Muscle of back (tissue), 11 donors: ENCODE results near the gene NGEF. TPM values are rescaled to one million over a fixed set of nuclear protein-coding genes. Genes with fewer than 3 reads are reported as not detected.

Source experiments
- DNase-seq, 3 donors: peaks; one replicate each; pipeline versions ENCODE4 v3.0.0 to v3.0.0-alpha.2; 2013
- polyA plus RNA-seq, 10 donors: library from polyadenylated mRNA; unstranded; fragments of 120-200 nt; gene quantifications; one replicate each; pipeline ENCODE4 v1.2.1, GENCODE V29; 2013; ENCODE audit not compliant: insufficient read length in 10 of 10

NGEF gene
- polyA plus RNA-seq, 10 donors, result 1.2 to 5.1 (median 2.0) TPM

DNA sequence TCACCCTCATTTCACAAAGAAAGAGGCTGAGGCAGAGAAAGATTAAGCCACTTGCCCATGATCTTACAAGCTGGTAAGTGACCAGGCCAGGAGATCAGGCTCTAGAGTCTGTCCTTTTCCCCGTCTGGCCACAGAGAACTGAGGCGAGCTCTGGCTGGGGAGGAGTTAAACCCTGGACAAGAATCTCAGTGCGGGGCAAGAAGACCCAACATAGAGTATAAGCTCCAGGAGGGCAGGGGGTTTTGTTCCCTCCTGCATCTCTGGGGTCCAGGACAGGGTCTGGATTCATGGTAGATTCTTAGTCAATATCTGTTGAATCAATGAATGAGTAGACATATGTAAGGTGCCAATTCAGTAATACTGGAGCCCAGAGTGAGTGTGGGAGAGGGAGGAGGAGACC, 34.1 kb upstream of the NGEF start:
- no peak for DNase-seq

DNA sequence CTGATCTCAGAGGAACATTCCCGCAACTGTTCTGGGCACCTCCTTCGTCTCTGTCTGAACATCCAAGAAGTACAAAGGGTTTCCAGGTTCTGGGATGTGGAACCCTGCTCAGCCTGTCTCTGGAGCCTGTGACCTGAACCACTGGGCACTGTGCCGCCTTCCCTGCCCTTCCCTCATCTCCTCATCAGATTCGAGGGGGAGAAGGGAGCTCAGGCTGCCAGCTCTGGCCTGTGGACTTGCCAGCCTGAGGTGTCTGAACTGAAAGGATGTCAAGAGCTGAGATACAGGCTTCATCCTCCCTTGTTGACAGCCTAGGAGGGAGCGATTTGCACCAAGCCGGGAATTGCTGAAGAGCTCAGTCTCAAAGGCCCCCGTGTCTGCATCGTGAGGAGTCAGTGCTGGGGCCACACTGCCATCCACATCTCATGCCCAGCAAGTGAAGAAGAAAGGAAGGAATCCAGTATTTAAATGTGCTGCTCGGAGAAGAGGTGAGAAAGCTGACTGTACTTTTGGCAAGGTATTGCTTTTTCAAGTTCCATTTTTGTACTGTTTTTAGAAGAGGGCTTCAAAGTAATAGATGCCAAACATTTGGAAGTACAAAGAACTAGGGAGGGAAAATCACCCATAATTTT, 32.0 kb upstream of the NGEF start:
- DNase-seq, result no peak

DNA sequence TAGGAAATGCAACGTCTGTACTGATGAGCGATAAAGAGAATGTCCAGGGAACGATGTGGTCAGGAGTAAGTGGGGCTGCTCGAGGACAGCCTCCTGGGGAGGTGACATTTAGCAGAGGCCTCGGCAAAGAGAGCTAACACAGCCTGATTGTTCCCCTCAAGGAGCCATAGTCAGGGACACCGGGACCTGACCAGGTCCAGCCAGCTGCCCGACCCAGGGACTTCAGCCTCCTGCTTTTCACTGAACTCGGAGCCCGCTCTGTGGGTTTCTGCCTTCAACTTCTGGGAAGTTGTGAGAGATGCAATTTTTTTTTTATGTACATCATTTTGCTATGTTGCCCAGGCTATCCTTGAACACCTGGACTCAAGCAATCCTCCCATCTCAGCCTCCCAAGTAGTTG, 29.5 kb upstream of the NGEF start:
- no peak for DNase-seq

DNA sequence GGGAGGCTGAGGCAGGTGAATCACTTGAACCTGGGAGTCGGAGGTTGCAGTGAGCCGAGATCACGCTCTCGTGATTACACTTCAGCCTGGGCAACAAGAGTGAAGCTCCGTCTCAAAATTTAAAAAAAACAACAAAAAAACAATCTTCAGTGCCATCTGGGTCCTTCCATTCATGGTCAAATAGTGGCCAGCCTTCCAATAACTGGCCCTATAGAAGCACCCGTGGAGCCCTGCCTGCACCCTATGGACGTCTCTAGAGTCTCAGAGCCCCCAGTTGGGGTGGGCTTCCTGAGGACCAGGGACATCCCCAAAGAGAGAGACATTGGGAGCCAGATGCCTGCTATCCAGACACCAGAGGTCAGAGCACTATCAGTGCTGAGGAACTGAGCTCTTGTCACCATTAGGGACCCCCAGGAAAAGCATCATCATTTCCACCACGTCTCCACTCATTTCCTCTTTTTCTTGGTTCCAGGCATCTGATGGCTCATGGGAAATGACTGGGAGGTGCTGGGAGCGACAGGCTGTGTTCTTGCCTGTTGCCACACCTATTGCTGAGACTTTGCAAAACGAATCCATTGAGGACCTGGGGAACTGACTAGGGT, 28.8 kb upstream of the NGEF start:
- no peak for DNase-seq

DNA sequence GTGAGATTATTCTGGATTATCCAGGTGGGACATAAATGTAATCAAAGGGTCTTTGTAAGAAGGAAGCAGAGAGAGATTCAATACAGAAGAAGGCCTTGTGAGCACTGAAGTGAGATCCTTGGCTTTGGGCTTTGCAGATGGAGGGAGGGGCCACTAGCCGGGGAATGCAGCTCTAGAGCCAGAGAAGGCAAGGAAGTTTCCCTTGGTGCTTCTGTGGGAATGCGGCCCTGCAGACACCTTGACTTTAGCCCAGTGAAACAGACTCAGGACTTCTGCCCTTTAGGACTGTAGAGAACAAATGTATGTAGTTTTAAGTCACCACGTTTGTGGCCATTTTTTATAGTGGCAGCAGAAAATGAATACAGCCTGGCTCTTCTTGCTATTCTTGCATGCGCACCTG, 27.5 kb upstream of the NGEF start:
- no peak for DNase-seq

DNA sequence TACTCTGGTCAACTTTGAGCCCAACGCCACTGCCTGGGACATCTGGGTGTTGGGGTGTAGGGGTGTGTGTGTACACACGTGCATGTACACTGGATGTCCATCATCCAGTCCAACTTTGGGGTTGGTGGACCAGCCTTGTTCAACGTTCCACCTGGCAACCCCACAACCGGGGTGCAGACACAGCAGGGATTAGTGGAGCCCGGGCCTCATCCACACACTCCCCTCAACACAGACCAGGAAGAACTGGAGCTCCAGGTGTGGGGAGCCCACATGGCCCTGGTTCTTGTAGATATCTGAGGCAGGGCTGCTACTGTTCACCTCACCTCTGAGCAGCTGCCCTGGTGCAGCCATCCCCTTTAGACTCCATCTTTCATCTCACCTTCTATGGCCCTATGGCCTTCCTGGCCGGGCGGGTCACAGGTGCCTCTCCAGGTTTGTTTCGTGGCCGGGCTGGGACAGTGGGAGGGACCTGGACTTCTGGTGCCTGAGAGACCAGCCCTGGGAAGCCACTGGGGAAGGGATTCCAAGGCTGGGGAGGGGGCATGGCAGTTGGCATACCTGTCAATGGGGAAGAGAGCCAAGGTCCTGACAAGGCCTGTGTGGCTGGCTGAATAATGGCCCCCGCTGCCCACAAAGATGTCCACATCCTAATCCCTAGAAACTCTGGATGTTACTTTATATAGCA, 26.9 kb upstream of the NGEF start:
- DNase-seq, result no peak

DNA sequence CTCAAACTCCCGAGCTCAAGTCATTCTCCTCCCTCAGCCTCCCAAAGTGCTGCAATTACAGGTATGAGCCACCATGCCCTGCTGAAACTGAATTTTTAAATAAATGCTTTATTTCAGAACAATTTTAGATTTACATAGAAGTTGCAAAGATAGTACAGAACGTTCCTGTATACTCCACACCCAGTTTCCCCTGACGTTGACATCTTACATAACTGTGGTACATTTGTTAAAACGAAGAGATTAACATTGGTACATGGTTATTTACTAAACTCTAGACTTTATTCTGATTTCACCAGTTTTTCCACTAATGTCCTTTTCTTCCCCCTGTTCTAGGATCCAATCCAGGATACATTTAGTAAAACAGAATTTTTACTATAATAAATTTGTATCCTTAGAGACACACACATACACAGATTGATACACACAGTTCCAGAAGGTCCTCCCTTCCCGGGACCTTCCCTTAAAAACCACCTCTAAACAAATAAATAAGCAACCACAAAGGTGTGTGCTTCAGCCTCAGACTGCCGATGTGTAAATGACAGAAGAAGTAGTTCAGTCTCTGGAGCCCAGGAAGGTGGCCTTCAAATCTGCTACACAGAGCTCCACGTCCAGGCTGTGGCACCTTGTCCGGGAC, 26.3 kb upstream of the NGEF start:
- no peak for DNase-seq

DNA sequence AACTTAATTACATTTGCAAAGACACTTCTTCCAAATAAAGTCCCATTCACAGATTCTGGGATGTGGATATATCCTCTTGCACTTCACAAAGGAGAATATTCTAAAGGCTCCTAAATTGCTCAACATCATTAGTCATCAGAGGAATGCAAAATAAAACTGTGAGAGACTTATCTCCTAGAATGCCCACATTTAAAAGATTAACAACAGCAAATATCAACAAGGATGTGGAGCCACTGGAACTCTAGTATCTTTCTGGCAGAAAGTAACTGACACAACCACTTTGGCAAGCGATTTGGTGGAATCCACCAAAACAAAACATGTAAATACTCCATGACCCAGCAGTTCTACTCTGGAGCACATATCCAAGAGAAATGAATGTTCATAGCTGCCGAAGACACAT, 24.0 kb upstream of the NGEF start:
- DNase-seq, result no peak

DNA sequence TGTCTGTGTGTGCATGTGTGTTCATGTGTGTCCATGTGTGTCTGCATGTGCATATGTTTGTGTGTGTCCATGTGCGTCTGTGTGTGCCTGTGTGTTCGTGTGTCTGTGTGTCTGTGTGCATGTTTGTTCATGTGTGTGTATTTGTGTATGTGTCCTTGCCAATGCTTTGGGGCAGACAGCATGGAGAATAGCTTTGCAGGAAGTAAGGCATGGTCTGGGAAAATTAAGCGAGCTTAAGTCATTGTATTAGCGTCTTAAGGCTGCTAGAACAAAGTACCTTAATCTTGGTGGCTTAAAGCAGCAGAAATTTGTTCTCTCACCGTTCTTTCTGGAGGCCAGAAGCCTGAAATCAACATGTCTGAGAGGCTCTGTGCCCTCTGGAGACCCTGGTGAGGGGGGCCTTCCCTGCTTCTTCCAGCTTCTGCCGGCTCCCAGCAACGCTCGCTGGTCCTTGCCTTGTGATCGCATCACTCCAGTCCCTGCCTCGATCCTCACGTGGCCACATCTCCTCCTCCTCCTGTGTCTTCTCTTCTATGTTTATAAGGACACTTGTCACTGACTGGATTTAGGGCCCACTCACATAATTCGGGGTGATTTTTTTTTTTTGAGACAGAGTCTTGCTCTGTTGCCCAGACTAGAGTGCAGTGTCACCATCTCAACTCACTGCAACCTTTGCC, 23.2 kb upstream of the NGEF start:
- no peak for DNase-seq

DNA sequence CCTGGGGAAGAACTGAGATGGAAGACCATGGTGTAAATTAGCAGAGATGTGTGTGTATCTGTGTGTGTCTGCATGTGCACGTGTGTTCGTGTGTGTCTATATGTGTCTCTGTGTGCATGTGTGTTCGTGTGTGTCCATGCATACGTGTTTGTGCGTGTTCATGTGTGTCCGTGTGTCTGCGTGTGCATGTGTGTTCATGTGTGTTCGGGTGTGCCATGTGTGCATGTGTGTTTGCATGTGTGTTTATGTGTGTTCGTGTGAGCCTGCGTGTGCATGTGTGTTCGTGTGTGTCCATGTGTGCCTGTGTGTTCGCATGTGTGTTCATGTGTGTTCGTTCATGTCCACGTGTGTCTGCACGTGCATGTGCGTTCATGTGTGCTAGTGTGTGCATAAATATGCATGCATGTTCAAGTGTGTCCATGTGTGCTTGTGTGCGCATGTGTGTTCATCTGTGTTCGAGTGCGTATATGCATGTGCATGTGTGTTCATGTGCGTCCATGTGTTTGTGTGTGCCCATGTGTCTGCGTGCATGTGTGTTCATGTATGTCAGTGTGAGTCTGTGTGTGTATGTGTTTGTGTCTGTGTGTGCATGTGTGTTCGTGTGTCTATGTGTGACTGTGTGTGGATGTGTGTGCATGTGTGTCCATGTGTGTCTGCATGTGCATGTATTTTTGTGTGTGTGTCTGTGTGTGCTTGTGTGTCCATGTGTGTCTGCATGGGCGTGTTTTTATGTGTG, 22.5 kb upstream of the NGEF start:
- no peak for DNase-seq

DNA sequence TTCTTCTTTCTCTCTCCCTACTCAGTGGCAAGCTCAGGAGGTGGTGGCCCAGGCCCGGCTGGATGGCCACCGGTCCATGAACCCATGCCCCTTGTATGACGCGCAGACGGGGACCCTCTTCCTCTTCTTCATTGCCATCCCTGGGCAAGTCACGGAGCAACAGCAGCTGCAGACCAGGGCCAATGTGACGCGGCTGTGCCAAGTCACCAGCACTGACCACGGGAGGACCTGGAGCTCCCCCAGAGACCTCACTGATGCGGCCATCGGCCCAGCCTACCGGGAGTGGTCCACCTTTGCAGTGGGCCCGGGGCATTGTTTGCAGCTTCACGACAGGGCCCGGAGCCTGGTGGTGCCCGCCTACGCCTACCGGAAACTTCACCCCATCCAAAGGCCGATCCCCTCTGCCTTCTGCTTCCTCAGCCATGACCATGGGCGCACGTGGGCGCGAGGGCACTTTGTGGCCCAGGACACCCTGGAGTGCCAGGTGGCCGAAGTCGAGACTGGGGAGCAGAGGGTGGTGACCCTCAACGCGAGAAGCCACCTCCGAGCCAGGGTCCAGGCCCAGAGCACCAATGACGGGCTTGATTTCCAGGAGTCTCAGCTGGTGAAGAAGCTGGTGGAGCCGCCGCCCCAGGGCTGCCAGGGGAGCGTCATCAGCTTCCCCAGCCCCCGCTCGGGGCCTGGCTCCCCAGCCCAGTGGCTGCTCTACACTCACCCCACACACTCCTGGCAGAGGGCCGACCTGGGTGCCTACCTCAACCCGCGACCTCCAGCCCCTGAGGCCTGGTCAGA, 21.2 kb upstream of the NGEF start:
- no peak for DNase-seq

DNA sequence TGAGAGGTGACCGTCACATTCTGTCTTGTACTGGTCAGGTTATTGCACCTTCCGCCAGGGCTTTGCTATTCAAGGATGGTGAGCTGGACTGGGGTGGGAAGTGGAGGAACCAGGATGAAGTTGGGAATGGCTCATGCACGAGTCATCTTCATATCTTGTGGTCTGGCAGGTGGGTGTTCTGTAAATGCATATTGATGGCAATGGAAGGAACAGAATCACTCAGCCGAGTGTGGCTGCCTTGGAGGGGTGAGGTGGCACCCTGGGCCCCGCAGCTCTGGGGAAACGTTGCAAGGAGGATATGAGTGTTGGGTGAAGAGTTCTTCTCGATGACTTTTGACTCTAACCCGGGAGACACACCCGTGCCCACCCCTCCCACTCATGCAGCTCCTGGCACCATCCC, 20.6 kb upstream of the NGEF start:
- no peak for DNase-seq

DNA sequence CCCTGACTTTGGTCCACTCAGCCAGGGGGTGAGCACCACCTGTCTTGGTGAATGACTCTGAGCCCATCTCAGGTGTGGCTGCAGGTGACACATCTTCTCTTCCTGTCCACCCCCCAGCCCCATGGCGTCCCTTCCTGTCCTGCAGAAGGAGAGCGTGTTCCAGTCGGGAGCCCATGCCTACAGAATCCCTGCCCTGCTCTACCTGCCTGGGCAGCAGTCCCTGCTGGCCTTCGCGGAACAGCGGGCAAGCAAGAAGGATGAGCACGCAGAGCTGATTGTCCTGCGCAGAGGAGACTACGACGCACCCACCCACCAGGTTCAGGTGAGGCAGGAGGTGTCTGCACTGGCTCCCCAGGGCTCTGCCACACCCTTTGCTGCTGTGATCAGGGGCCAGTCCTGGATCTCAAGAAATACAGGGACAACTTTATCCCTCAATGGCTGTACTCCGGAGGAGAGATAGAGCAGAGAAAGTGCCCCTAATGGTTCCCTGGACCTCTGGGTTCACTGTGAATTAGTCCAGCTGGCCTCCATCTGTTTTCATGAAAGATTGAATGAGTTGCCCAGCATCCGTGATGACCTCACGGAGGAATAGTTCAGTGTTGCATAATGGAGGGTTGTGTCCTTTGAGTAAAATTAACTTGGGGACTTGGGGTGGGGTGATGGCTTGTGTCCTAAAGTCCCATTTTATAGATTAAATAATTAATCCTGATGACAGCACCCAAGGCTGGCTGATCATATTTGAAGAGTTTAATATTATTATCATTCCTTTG, 19.7 kb upstream of the NGEF start, which contains the start of gene NEU2:
NEU2 (plus strand) TSS at position 122 of the 770 bp plus-strand sequence; CDS start at position 122, 0 bp downstream.
- DNase-seq, result no peak

DNA sequence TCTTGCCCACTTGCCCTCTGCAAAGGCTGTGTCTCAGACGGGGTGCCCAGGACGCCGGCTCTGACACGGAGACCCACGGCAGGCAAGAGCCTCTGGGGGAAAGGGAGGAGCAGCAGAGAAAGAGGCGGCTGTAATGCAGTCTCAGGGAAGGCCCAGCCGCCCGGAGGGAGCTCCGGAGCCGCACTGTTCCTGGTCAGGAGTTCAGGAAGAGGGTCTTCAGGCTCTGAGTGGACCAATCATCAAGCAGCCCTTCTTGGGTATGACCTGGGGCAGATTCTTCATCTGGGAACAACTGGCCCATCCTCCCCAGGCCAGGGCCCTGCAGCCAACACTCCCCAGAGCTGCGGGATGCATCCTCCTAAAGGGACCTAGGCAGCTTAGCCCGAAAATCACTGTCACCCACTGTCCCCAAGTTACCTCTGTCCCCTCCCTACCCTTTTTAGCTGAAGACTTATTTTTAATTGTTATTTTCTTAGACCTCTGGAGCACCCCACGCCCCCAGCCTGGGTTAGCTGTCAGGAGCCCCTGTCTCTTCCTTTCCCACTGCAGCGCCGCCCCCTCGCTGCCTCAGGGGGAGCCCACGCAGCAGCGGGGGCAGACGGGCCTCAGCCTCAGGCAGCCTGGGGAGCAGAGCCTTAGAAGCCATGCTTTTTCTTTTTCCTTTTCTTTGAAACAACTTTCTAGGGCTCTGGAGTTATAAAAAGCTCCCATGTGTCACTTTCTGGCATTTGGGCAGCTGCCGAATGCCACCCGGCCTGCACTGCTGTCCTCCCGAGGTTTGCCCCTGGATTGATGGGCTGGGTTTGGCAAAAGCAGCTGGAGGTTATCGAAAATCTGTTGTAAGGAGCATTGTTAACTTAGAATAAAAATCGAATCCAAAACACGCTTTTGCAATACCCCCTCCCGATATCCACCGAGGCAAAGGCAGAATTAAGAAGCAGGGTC, 18.8 kb upstream of the NGEF start:
- DNase-seq, result no peak

DNA sequence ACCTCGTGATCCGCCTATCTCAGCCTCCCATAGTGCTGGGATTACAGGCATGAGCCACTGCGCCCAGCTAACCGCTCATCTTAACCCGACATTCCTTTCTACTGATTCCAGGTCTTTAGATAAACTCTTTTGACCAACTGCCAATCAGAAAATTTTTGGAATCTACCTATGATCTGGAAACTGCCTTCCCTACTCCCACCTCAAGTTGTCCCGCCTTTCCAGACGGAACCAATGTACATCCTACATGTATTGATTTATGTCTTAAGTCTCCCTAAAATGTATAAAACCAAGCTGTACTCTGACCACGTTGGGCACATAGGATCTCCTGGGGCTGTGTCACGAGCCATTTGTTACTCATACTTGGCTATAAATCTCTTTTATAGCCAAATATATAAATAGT, 16.3 kb upstream of the NGEF start:
- DNase-seq, result no peak

DNA sequence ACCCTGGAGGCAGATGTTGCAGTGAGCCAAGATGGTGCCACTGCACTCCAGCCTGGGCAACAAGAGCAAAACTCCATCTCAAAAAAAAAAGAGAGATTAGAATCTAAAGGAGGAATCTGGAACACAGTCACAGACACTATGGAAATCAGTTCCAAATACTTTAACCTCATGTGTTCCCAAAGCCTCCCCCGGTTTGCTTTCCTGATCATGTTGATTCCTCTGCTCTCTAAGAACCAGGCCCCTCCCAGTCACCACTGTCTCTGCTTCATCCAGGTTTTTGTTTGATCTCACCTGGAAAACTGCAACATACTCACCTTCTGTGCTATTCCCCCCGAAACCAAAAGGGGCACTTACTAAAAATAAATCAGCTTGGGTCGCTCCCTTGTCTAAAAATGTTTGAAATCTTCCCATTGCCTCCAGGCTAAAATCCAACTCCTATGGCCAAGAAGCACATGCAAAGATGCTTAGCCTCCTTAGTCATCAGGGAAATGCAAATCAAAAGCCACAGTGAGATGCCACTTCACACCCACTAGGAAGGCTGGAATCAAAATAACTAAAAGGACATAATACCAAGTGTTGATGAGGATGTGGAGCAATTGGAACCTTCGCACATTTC, 13.2 kb upstream of the NGEF start:
- DNase-seq, result no peak

DNA sequence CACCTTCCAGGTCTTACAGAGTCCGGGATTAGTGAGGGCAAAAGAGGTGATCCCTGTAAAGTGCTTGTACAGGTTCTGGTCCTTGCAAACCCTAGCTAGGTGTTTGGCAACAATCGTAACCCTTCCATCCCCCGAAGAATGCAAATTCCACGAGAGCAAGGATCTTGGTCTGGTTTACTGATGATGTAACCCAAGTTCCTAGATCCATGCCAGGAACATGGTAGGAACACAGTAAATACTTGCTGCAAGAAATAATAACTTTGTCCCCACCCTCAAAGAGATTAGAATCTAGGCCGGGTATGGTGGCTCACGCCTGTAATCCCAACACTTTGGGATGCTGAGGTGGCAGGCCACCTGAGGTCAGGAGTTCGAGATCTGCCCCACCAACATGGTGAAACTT, 12.7 kb upstream of the NGEF start:
- no peak for DNase-seq

DNA sequence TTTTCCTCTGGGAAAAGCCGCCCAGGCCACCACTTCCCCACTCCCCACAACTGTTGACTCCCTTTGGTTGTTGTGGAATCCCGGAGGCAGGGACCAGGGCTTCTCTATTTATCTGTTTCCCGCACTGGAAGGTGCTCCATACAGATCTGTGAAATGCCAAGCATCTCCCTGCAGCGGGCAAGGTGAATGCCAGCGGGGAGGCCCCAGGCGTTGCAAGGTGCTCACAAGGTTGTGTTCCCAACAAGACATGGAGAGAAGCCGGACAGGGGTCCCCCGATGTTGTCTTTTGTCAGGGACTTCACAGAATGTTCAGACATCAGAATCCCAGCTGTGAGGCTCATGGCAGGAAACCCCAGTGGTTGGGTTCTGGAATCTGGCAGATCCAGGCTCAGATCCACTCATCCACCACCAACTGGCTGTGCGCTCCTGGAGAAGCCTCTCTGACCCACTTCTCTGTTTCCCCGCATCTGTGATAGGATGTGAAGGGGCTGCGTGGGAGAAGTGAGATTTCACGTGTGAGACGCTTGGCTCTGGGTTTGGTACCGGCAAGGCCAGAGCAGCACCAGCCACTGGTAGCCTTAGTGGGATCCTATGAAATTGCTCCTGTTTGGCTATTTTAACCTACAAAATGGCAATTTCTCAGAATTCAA, 10.8 kb upstream of the NGEF start:
- DNase-seq, result no peak
